ENCODE results near the gene PSMC3. TPM values are rescaled to one million over a fixed set of nuclear protein-coding genes. Genes with fewer than 3 reads are reported as not detected.

The PSMC3 gene
- total and polyA plus RNA-seq, 2 of the 13 experiments (the other 11 are each of a cell fraction or from before 2014, with no cell fraction given) = 75.8 to 214 TPM

GRCh38 chr11:47426062-47426956, at the start of gene PSMC3 (continued):
- TF ChIP-seq ZNF484 (CRISPR knock-in tag; IDR thresholded peaks at IDR 0.05; ENCODE audit: borderline replicate concordance, low read depth) (no peak), ZNF770 (CRISPR knock-in tag; IDR thresholded peaks at IDR 0.05) (no peak), ZNF34 (CRISPR knock-in tag; IDR thresholded peaks at IDR 0.05; ENCODE audit: borderline replicate concordance) (peak; percentile 69; the same call in 1 of the 2 replicates), MED1 (CRISPR knock-in tag; IDR thresholded peaks at IDR 0.05) (peak; percentile 29; the same call in 1 of the 2 replicates), ZNF83 (CRISPR knock-in tag; IDR thresholded peaks at IDR 0.05; ENCODE audit: borderline replicate concordance) (no peak), KLF6 (CRISPR knock-in tag; IDR thresholded peaks at IDR 0.05) (0 out of 2 replicates have a peak, but pooled peaks have one; percentile 42), ZNF574 (CRISPR knock-in tag; IDR thresholded peaks at IDR 0.05) (peak; percentile 71), HNF4A (CRISPR knock-in tag; IDR thresholded peaks at IDR 0.05) (peak; percentile 8), ZFP62 (CRISPR knock-in tag; IDR thresholded peaks at IDR 0.05) (0 out of 2 replicates have a peak, but pooled peaks have one; percentile 26), PHF21A (CRISPR knock-in tag; IDR thresholded peaks at IDR 0.05) (peak; percentile 66; the same call in 1 of the 2 replicates), RXRB (CRISPR knock-in tag; IDR thresholded peaks at IDR 0.05; ENCODE audit: borderline replicate concordance) (0 out of 2 replicates have a peak, but pooled peaks have one; percentile 22), SP5 (CRISPR knock-in tag; IDR thresholded peaks at IDR 0.05; ENCODE audit: borderline replicate concordance, low read depth) (peak; percentile 58), ZNF709 (CRISPR knock-in tag; IDR thresholded peaks at IDR 0.05) (no peak), PITX1 (CRISPR knock-in tag; IDR thresholded peaks at IDR 0.05) (no peak), ZNF691 (CRISPR knock-in tag; IDR thresholded peaks at IDR 0.05; ENCODE audit: borderline replicate concordance, low read depth) (peak; percentile 53; the same call in 1 of the 2 replicates), TSC22D2 (CRISPR knock-in tag; IDR thresholded peaks at IDR 0.05; ENCODE audit: borderline replicate concordance) (no peak), MAFF (IDR thresholded peaks at IDR 0.05; ENCODE audit: low read depth, low read length) (no peak), ZBTB25 (CRISPR knock-in tag; IDR thresholded peaks at IDR 0.05) (peak; percentile 76; the same call in 1 of the 2 replicates), RBAK (CRISPR knock-in tag; IDR thresholded peaks at IDR 0.05) (0 out of 2 replicates have a peak, but pooled peaks have one; percentile 49), ZNF781 (CRISPR knock-in tag; IDR thresholded peaks at IDR 0.05; ENCODE audit: borderline replicate concordance, not compliant biosample characterization) (peak; percentile 47), ZNF350 (CRISPR knock-in tag; IDR thresholded peaks at IDR 0.05; ENCODE audit: borderline replicate concordance, low read depth) (peak; percentile 47; the same call in 1 of the 2 replicates), YEATS2 (CRISPR knock-in tag; IDR thresholded peaks at IDR 0.05; ENCODE audit: borderline replicate concordance) (peak; percentile 64; the same call in 1 of the 2 replicates)
